ENCODE measurements around the gene PTPRR. TPM values are rescaled to one million over a fixed set of nuclear protein-coding genes. Genes with fewer than 3 reads are reported as not detected.

The PTPRR gene
- total and polyA plus RNA-seq, 4 donors = 0.02 to 0.08 TPM; not detected in 2

DNA sequence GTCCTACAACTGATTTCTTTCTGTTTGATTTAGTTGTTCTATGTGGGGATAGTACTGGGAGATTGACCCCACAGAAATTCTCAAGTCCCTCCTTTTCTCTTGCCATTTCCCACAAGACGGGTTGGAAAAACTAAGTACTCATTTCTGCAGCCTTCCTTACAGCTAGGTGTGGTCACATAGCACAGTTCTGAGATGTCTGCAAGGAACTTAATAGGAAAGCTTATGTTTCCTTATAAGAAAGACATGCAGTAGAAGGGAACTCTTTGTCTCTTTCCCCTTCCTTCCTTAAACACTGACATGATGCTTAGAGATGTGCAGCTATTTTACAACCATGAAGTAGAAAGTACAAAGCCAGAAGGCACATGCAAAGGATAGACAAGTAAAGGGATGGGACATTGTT, 113.7 kb downstream of the PTPRR start:
- Histone ChIP-seq H3K36me3 (ENCODE audit: control insufficient read depth in 4 of 4, insufficient read depth in 3 of 4, low read depth in 1 of 4, low read length in 3 of 4) (no peaks in the 10 kb centered on the region), H3K9me3 (ENCODE audit: control insufficient read depth in 4 of 4, low read length in 3 of 4) (no peaks in the 10 kb centered on the region), H3K4me3 (ENCODE audit: low read depth in 1 of 3, low read length in 3 of 3) (no peak overlapping the region), H3K4me1 (ENCODE audit: control insufficient read depth in 4 of 4, insufficient read depth in 4 of 4, low read length in 3 of 4) (no peaks in the 10 kb centered on the region), H3K27ac (ENCODE audit: low read depth in 1 of 2, low read length in 2 of 2) (no peak overlapping the region), H3K9ac (ENCODE audit: low read depth in 1 of 2, low read length in 2 of 2) (no peak overlapping the region), H3K27me3 (ENCODE audit: control insufficient read depth in 4 of 4, insufficient read depth in 4 of 4, low read length in 3 of 4) (no peaks in the 10 kb centered on the region)
- DNase-seq (ENCODE audit: low spot score) = no peak
- TF ChIP-seq NR2F2 (IDR thresholded peaks at IDR 0.05) (no peak), YY1 (IDR thresholded peaks at IDR 0.05) (no peak), EGR1 (IDR thresholded peaks at IDR 0.05; ENCODE audit: low read depth in 2 of 2) (no peak), FOXA1 (IDR thresholded peaks at IDR 0.05) (no peak), FOXA2 (IDR thresholded peaks at IDR 0.05) (no peak)
- TF ChIP-seq, protein P1, sequence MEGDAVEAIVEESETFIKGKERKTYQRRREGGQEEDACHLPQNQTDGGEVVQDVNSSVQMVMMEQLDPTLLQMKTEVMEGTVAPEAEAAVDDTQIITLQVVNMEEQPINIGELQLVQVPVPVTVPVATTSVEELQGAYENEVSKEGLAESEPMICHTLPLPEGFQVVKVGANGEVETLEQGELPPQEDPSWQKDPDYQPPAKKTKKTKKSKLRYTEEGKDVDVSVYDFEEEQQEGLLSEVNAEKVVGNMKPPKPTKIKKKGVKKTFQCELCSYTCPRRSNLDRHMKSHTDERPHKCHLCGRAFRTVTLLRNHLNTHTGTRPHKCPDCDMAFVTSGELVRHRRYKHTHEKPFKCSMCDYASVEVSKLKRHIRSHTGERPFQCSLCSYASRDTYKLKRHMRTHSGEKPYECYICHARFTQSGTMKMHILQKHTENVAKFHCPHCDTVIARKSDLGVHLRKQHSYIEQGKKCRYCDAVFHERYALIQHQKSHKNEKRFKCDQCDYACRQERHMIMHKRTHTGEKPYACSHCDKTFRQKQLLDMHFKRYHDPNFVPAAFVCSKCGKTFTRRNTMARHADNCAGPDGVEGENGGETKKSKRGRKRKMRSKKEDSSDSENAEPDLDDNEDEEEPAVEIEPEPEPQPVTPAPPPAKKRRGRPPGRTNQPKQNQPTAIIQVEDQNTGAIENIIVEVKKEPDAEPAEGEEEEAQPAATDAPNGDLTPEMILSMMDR (IDR thresholded peaks at IDR 0.05; ENCODE audit: low read depth, low read length, missing input control) = no peak
- WGBS = 85% methylated on average over 1 of the region's 1 CpG

DNA sequence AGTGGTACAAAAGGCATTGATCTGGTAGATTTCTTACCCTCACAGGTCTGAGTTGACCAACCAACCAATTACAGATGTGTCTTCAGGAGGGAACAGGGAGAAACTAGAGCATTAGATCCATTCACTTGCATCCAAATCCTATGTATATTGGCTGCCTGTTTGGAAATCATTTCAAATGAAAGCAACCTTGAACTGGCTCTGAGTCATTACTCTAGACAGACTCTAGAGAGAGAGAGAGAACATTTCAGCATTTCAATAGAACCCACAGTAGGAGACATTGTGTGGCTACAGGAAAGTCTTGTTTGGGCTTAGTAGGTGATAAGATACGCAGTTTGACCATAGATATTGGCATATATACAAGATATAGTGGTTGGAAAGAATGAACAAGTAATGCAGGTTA, 114.5 kb downstream of the PTPRR start:
- DNase-seq (ENCODE audit: low spot score) = no peak
- Histone ChIP-seq H3K27me3 (ENCODE audit: control insufficient read depth in 4 of 4, insufficient read depth in 4 of 4, low read length in 3 of 4) (no peaks in the 10 kb centered on the region), H3K4me3 (ENCODE audit: low read depth in 1 of 3, low read length in 3 of 3) (no peak overlapping the region), H3K4me1 (ENCODE audit: control insufficient read depth in 4 of 4, insufficient read depth in 4 of 4, low read length in 3 of 4) (no peaks in the 10 kb centered on the region), H3K9ac (ENCODE audit: low read depth in 1 of 2, low read length in 2 of 2) (no peak overlapping the region), H3K27ac (ENCODE audit: low read depth in 1 of 2, low read length in 2 of 2) (no peak overlapping the region), H3K36me3 (ENCODE audit: control insufficient read depth in 4 of 4, insufficient read depth in 3 of 4, low read depth in 1 of 4, low read length in 3 of 4) (no peaks in the 10 kb centered on the region), H3K9me3 (ENCODE audit: control insufficient read depth in 4 of 4, low read length in 3 of 4) (no peaks in the 10 kb centered on the region)
- TF ChIP-seq, protein P1 (IDR thresholded peaks at IDR 0.05; ENCODE audit: low read depth, low read length, missing input control) = no peak
- TF ChIP-seq GABPA (IDR thresholded peaks at IDR 0.05 in 1 of 2, conservative IDR thresholded peaks at IDR 0.05 in 1 of 2) (no peak), EGR1 (IDR thresholded peaks at IDR 0.05; ENCODE audit: low read depth in 2 of 2) (no peak), JUND (IDR thresholded peaks at IDR 0.05) (no peak), YY1 (IDR thresholded peaks at IDR 0.05) (no peak), NR2F2 (IDR thresholded peaks at IDR 0.05) (no peak), SP1 (IDR thresholded peaks at IDR 0.05) (no peak), FOXA1 (IDR thresholded peaks at IDR 0.05) (no peak), TAF1 (conservative IDR thresholded peaks at IDR 0.05) (no peak)
- TF ChIP-seq, protein P2, sequence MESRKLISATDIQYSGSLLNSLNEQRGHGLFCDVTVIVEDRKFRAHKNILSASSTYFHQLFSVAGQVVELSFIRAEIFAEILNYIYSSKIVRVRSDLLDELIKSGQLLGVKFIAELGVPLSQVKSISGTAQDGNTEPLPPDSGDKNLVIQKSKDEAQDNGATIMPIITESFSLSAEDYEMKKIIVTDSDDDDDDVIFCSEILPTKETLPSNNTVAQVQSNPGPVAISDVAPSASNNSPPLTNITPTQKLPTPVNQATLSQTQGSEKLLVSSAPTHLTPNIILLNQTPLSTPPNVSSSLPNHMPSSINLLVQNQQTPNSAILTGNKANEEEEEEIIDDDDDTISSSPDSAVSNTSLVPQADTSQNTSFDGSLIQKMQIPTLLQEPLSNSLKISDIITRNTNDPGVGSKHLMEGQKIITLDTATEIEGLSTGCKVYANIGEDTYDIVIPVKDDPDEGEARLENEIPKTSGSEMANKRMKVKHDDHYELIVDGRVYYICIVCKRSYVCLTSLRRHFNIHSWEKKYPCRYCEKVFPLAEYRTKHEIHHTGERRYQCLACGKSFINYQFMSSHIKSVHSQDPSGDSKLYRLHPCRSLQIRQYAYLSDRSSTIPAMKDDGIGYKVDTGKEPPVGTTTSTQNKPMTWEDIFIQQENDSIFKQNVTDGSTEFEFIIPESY (IDR thresholded peaks at IDR 0.05) = no peak
- TF ChIP-seq, protein P3, sequence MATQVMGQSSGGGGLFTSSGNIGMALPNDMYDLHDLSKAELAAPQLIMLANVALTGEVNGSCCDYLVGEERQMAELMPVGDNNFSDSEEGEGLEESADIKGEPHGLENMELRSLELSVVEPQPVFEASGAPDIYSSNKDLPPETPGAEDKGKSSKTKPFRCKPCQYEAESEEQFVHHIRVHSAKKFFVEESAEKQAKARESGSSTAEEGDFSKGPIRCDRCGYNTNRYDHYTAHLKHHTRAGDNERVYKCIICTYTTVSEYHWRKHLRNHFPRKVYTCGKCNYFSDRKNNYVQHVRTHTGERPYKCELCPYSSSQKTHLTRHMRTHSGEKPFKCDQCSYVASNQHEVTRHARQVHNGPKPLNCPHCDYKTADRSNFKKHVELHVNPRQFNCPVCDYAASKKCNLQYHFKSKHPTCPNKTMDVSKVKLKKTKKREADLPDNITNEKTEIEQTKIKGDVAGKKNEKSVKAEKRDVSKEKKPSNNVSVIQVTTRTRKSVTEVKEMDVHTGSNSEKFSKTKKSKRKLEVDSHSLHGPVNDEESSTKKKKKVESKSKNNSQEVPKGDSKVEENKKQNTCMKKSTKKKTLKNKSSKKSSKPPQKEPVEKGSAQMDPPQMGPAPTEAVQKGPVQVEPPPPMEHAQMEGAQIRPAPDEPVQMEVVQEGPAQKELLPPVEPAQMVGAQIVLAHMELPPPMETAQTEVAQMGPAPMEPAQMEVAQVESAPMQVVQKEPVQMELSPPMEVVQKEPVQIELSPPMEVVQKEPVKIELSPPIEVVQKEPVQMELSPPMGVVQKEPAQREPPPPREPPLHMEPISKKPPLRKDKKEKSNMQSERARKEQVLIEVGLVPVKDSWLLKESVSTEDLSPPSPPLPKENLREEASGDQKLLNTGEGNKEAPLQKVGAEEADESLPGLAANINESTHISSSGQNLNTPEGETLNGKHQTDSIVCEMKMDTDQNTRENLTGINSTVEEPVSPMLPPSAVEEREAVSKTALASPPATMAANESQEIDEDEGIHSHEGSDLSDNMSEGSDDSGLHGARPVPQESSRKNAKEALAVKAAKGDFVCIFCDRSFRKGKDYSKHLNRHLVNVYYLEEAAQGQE (IDR thresholded peaks at IDR 0.05) = no peak
- TF ChIP-seq, protein P4, sequence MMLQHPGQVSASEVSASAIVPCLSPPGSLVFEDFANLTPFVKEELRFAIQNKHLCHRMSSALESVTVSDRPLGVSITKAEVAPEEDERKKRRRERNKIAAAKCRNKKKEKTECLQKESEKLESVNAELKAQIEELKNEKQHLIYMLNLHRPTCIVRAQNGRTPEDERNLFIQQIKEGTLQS (IDR thresholded peaks at IDR 0.05) = no peak
- WGBS = 82% methylated on average over 1 of the region's 1 CpG

Measured in liver (tissue), 9 donors.